Large intestine (tissue), 3 donors: ENCODE results near the gene GATD1. TPM values are rescaled to one million over a fixed set of nuclear protein-coding genes. Genes with fewer than 3 reads are reported as not detected.

Experiments
- DNase-seq, 2 donors: peaks; one replicate each; pipeline versions ENCODE4 v3.0.0 to v3.0.0-alpha.2; 2013
- H3K27ac ChIP-seq: one replicate; pipeline ENCODE4 v1.5.1; 2013; ENCODE audit warnings: low read length
- H3K27me3 ChIP-seq: 2 replicates; pipeline ENCODE4 v1.6.1; 2013; ENCODE audit warnings: low read length; ENCODE audit not compliant: control insufficient read depth, insufficient read depth
- H3K36me3 ChIP-seq: 2 replicates; pipeline ENCODE4 v1.6.1; 2013; ENCODE audit warnings: low read length; ENCODE audit not compliant: control insufficient read depth, insufficient read depth
- H3K4me1 ChIP-seq: one replicate; pipeline ENCODE4 v1.6.1; 2013; ENCODE audit warnings: low read length; ENCODE audit not compliant: control insufficient read depth, insufficient read depth
- H3K4me3 ChIP-seq: one replicate; pipeline ENCODE4 v1.5.1; 2013; ENCODE audit warnings: low read length
- H3K9me3 ChIP-seq: one replicate; pipeline ENCODE4 v1.6.1; 2013; ENCODE audit warnings: mild to moderate bottlenecking, low read depth, low read length, moderate library complexity; ENCODE audit not compliant: control insufficient read depth
- WGBS: methylation state at CpG from one replicate; pipeline ENCODE4 v1.1.5; 2013; ENCODE audit warnings: low lambda C conversion rate; ENCODE audit not compliant: insufficient coverage; 5-methylcytosine and 5-hydroxymethylcytosine counted together
- polyA plus RNA-seq: library from polyadenylated mRNA; unstranded; fragments of 120-200 nt; gene quantifications from one replicate; pipeline ENCODE4 v1.2.1, GENCODE V29; 2013

Gene GATD1
- polyA plus RNA-seq, 1 donor, result 58.1 TPM

DNA sequence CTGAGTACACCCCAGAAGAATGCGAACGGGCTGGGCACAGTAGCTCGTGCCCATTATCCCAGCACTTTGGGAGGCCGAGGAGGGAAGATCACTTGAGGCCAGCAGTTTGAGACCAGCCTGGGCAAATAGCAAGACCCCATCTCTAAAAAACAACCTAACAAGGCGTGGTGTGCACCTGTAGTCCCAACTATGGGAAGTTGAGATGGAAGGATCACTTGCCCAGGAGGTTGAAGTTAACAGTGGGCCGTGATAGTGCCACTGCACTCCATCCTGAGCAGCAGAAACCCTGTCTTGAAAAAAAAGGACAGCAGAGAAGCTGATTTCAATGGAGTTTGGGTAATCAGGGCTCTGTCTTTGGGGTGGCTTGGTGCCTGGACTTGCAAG is 35.8 kb upstream of the GATD1 start:
- peaks cover 14% of the 10 kb centered on the region for H3K4me1 ChIP-seq
- DNase-seq, result no peak
- H3K9me3 ChIP-seq, result no peaks in the 10 kb centered on the region
- no CpG with 5 or more reads among the region's 6 CpGs for WGBS
- peaks cover 36% of the 10 kb centered on the region for H3K36me3 ChIP-seq
- H3K27ac ChIP-seq, result no peak overlapping the region
- H3K27me3 ChIP-seq, result no peaks in the 10 kb centered on the region
- no peak overlapping the region for H3K4me3 ChIP-seq

DNA sequence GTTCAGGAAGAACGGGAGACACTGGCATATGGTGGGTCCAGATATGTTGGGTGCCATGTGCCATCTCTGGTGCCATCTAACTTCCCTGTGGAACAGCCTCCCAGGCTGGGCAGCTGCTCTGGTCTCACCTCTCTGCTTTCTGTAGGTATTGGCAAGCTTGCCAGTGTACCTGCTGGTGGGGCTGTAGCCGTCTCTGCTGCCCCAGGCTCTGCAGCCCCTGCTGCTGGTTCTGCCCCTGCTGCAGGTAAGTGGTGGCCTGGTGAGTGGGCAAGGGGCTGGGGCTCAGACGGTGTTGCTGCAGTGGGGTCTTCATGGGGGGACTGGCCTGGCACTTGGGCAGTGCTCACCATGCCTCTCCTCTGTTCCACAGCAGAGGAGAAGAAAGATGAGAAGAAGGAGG is 35.1 kb upstream of the GATD1 start:
- Histone ChIP-seq H3K27me3 (no peaks in the 10 kb centered on the region), H3K4me1 (peaks cover 13% of the 10 kb centered on the region), H3K4me3 (no peak overlapping the region), H3K9me3 (no peaks in the 10 kb centered on the region), H3K36me3 (peaks cover 36% of the 10 kb centered on the region), H3K27ac (no peak overlapping the region)
- DNase-seq, result no peak
- no CpG with 5 or more reads among the region's 3 CpGs for WGBS

DNA sequence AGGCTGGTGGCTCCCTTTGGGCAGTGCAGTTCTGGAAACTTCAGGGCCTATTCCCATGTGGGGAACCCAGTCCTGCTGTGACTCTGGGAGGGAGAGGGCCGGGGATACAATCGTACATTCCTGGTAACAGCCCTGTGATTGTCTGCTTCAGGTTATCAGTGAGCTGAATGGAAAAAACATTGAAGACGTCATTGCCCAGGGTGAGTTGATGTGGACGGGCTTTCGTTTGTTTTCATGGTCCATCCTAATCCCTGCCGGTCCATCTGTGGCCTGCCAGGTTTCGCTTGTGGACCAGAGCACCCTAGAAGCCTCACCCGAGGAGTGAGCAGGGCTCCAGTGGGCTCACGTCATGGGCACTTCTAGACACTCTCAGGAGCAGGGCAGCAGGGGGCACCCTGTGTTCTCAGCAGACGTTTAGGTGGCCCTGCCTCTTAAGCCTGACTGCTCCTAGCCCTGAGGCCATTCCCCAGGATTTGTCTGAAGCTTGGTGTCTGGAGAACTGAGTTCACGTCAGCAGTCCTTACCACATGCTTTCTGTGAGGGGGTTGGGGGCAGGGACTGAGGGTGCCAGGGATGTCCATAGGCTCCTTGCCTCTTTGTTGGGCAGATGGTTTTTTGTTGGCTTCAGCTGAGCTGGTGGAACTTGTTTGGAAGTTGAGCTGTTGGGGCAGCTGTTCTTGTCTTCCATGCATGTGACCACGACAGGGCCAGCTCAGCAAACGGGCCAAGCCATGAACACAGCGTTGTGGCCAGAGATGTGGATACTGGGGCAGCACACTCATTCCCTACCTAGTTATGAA is 34.4 kb upstream of the GATD1 start:
- no CpG with 5 or more reads among the region's 14 CpGs for WGBS
- Histone ChIP-seq H3K27me3 (no peaks in the 10 kb centered on the region), H3K27ac (no peak overlapping the region), H3K36me3 (peaks cover 36% of the 10 kb centered on the region), H3K4me1 (peaks cover 13% of the 10 kb centered on the region), H3K4me3 (peak overlapping the region; percentile 92), H3K9me3 (no peaks in the 10 kb centered on the region)
- no peak for DNase-seq

DNA sequence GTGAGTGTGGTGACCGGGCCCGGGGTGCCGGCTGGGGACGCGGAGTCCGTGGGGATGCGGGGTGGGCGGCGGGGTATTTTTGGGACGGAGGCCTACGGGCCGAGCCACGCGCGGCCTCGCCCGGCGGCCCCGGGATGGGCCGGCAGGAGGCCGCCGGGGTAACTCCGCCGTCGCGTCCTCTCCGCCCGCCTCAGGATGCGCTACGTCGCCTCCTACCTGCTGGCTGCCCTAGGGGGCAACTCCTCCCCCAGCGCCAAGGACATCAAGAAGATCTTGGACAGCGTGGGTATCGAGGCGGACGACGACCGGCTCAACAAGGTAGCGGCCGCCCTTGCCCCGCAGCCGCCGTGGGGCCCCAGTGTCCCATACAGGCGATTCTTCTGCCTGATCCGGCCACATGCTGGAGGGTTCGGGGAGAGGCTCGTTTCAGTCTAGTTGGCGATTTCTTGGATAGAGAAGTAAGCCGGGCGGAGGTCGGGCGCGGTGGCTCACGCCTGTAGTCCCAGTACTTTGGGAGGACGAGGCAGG is 32.8 kb upstream of the GATD1 start:
- Histone ChIP-seq H3K4me1 (peaks cover 13% of the 10 kb centered on the region), H3K27me3 (no peaks in the 10 kb centered on the region), H3K36me3 (peaks cover 32% of the 10 kb centered on the region), H3K27ac (peak overlapping the region; percentile 96), H3K4me3 (peak overlapping the region; percentile 92), H3K9me3 (no peaks in the 10 kb centered on the region)
- DNase-seq, result no peak
- no CpG with 5 or more reads among the region's 55 CpGs for WGBS

DNA sequence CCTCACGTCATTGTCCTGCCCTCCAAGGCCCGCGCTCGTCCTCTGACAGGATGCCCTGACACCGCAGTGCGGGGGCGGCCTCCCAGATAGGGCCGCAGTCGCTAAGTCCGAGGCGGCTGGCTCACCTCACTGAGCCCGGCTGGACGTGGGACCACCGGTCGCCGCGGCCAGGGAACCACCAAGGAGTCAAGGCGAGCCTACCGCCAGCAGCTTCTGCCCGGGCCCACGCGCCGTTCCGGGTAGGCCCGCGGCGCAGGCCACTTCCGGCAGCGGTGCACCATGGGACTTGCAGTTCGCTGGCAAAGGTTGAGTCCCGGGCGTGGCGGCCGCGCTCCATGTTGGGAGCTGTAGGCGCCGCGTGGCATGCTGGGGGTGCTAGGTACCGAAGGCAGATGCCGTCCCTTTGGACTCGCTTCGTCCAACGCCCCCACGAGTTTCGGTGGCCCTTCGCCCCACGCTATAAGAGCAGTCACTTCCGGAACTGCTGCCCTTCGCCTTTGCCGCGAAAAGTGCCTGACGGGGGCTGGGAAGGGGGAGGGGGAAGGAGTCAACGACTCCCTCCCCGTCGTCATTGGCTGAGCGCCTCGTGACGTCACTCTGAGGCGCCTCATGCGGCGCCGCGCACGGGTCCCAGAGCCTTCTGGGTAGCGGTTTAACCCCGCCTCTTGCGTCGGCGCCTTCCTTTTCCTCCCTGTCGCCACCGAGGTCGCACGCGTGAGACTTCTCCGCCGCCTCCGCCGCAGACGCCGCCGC is 32.2 kb upstream of the GATD1 start, which contains the start of gene RPLP2:
Gene RPLP2 (plus strand): TSS at position 681 of the 753 bp plus-strand sequence. CDS start 268 bp downstream, outside the sequence.
- Histone ChIP-seq H3K4me3 (peak within 1 kb of the TSS; percentile 92), H3K36me3 (peaks cover 28% of the 10 kb centered on the region), H3K4me1 (peaks cover 16% of the 10 kb centered on the region), H3K27me3 (no peaks in the 10 kb centered on the region), H3K9me3 (no peaks in the 10 kb centered on the region), H3K27ac (peak within 1 kb of the TSS; percentile 96)
- DNase-seq, result peak; percentile 97 to 99
- WGBS, result no CpG with 5 or more reads among the region's 81 CpGs

DNA sequence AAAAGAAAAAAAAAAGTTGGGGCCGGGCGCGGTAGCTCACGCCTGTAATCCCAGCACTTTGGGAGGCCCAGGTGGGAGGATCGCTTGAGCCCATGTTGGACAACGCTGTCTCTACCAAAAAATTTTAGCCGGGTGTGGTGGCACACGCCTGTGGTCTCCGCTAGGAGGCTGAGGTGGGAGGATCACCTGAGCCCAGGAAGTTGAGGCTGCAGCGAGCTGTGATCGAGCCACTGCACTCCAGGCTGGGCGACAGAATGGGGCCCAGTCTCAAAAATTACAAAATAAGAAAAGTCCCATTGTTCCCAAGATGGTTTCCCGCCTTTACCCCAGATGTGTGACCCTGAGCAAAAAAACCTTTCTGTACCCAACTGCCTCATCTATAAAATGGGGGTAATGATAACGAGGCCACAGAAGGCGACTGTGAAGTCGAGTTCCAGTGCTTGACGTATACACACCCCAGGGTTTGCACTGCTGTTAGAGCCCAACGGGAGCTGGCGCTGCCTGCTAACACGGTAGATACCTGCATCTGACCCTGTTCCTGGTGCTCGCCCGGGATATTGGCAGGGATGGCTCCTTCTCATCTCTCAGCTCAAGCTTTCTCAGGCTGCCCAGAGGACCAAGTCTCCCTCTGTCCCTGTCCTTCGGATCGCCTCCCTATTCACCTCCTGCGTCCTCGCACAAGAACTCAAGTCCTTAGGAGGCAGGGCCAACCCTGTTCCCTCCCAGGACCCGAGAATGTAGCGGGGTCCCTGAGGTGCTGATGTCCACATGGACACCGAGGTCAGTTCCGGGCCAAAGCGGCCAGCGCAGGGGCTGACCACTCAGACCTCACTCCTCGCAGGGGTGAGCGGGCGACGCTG is 31.4 kb upstream of the GATD1 start:
- H3K36me3 ChIP-seq, result peaks cover 27% of the 10 kb centered on the region
- H3K9me3 ChIP-seq, result no peaks in the 10 kb centered on the region
- no CpG with 5 or more reads among the region's 36 CpGs for WGBS
- peak overlapping the region; percentile 92 for H3K4me3 ChIP-seq
- peak overlapping the region; percentile 96 for H3K27ac ChIP-seq
- DNase-seq, result no peak
- peaks cover 24% of the 10 kb centered on the region for H3K4me1 ChIP-seq
- H3K27me3 ChIP-seq, result no peaks in the 10 kb centered on the region

DNA sequence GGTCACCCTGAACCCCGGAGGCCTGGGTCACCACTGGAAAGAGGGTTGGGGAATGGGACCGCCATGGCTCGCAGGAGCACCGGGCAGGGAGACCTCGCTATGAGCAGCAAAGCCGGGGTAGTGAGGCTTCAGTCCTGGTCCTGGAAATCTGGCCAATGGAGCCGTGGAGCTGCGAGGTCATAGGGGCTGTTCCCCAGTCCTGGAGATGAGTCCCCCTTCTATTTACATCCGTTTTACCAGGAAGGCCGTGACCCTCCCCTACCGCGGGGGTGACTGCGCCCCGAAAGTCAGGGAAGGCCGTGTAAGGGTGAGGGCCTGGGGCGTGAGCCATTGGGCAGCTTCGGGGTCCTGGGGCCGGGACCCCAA is 27.3 kb upstream of the GATD1 start:
- peaks cover 3% of the 10 kb centered on the region for H3K9me3 ChIP-seq
- peak overlapping the region; percentile 66 for H3K4me3 ChIP-seq
- no CpG with 5 or more reads among the region's 18 CpGs for WGBS
- peaks cover 21% of the 10 kb centered on the region for H3K4me1 ChIP-seq
- no peak overlapping the region for H3K27ac ChIP-seq
- no peaks in the 10 kb centered on the region for H3K27me3 ChIP-seq
- peaks cover 27% of the 10 kb centered on the region for H3K36me3 ChIP-seq
- DNase-seq, result no peak

DNA sequence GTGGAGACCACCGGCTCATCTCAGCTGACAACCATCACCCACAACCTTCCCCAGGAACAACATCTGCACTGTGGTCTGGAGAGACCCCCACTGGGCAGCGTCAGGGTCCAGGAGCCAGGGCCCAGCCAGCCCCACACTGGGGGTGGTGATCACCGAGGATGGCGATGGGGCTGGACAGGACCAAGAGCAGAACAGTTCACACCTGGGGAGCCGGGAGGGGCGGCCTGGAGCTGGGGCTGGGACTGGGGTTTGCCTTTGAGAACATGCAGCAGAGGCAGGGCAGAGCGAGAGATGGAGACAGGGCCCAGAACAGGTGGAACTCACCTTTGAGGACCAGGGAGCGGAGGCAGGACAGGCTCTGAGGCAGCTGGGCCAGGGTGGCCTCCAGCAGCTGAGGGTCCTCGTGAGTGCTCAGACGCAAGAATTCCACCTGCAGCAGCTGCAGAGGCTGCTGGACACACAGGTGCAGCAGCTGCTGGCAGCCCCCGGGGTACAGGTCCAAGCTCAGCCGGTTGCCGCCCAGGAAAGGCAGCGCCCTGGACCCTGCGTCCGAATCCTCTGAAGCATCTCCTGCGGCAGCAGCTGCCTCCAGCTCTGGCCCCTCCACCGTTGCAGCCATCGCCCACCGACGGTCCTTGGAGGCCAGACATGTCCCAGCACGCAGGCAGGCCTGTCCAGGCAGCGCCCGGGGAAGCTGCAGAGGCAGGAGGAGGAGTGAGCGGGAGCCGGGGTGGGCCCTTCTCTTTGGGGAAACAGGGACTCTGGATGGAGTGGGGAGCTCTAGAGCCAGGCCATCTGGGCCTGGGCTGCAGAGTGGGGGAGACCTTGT is 26.7 kb upstream of the GATD1 start:
- no peak overlapping the region for H3K27ac ChIP-seq
- H3K4me1 ChIP-seq, result peaks cover 21% of the 10 kb centered on the region
- peak overlapping the region; percentile 66 for H3K4me3 ChIP-seq
- DNase-seq, result no peak
- peaks cover 32% of the 10 kb centered on the region for H3K36me3 ChIP-seq
- H3K9me3 ChIP-seq, result peaks cover 3% of the 10 kb centered on the region
- no CpG with 5 or more reads among the region's 26 CpGs for WGBS
- H3K27me3 ChIP-seq, result no peaks in the 10 kb centered on the region

DNA sequence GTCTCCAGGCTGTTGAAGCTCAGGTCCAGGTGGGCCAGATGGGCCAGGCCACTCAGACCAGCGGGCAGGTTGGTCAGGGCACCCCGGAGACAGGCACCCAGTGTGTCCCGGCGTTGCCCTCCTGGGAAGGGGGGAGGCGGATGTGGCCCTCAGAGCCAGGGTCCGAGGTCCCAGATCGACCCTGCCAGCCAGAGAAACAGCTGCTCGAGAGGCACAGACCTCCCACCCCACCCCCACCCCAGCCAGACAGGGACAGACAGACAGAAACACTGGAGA is 26.1 kb upstream of the GATD1 start:
- DNase-seq, result no peak
- no peak overlapping the region for H3K4me3 ChIP-seq
- H3K36me3 ChIP-seq, result peaks cover 34% of the 10 kb centered on the region
- H3K9me3 ChIP-seq, result peaks cover 3% of the 10 kb centered on the region
- no peak overlapping the region for H3K27ac ChIP-seq
- H3K4me1 ChIP-seq, result peaks cover 19% of the 10 kb centered on the region
- H3K27me3 ChIP-seq, result no peaks in the 10 kb centered on the region
- WGBS, result no CpG with 5 or more reads among the region's 8 CpGs
